Mononuclear cell (primary cell): ENCODE results near the gene COPG2. TPM values are rescaled to one million over a fixed set of nuclear protein-coding genes. Genes with fewer than 3 reads are reported as not detected.

ENCODE experiments used
- H3K27me3 ChIP-seq: 2 replicates; pipeline ENCODE4 v1.6.0; 2011; ENCODE audit warnings: low read length, control low read depth; ENCODE audit not compliant: insufficient read depth
- H3K4me1 ChIP-seq: 2 replicates; pipeline ENCODE4 v1.5.1; 2011; ENCODE audit warnings: mild to moderate bottlenecking, low read length, control low read depth; ENCODE audit not compliant: insufficient read depth
- H3K4me3 ChIP-seq: 2 replicates; pipeline ENCODE4 v1.5.1; 2011; ENCODE audit warnings: mild to moderate bottlenecking, low read length, moderate library complexity
- H3K9me3 ChIP-seq: 2 replicates; pipeline ENCODE4 v1.5.1; 2011; ENCODE audit warnings: low read depth, mild to moderate bottlenecking, control low read depth, low read length
- total RNA-seq: library from RNA; depleted of rRNA; stranded (reverse); fragments of >200 nt; gene quantifications from one replicate; pipeline ENCODE4 v1.2.3, GENCODE V29; 2012

The COPG2 gene
- total RNA-seq, 1 donor, result 9.0 TPM

DNA sequence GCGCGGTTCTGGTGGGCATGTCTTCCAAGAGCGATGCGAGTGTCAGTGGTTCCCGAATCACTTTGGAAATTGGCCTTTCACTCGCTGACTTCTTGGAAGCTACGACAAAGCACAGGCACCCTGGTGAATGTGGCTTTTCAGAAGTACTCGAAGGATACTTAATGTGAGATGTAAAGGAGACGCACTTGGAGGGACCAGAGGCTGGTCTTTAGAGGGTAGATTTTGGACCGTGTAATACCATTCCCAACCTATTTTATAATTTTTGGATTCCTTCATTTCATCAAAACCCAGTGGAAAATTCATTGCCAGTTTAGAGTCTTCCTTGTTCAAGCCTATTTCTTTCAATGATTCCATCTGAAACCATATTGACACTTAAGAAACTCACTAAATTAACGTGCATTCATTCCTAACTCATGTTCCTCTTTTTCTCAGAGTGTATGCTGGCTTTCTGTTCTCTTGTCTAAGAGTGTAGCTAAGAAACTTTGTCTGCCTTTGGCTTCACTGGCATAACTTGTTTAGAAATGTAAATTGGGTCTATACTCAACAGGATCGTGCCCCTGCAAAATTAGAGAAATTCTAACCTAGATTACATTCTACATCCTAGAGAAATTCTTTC is 645 bp upstream of the COPG2 start:
- Histone ChIP-seq H3K27me3 (no peaks in the 10 kb centered on the region), H3K4me3 (peak overlapping the region; percentile 72), H3K9me3 (no peaks in the 10 kb centered on the region), H3K4me1 (peaks cover 10% of the 10 kb centered on the region)

DNA sequence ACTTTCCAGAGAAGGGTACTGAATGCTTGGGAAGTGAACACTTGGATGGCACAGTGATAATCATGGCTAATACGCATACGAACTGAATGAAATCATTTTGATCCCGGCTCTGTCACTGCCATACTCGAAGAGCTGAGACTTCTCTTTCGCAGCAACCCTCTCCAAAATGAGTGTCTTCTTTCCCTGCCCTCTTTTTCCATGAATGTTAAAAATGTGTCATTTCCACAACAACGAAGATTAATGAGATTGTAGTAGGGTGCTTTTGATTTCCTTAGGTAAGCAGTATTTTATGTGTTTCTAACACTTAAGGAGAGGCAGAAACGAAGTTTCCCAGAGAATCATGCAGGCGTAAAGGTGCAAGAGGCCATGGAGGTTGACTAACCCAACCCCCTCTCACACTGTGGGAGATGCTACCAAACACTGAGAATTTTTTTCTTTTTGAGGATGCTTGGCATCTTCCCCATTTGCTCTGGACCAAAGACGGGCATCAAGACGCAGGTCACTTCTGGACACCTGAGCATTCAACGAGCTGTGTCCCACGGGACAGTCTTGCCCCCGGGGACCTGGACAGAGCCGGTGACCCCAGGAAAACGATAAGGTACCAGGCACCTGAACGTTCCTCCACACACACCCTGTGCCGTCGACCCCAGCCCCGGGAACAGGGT is 823 bp downstream of the COPG2 start:
- H3K9me3 ChIP-seq, result no peaks in the 10 kb centered on the region
- H3K4me3 ChIP-seq, result peak overlapping the region; percentile 72
- no peaks in the 10 kb centered on the region for H3K27me3 ChIP-seq
- H3K4me1 ChIP-seq, result peaks cover 10% of the 10 kb centered on the region

DNA sequence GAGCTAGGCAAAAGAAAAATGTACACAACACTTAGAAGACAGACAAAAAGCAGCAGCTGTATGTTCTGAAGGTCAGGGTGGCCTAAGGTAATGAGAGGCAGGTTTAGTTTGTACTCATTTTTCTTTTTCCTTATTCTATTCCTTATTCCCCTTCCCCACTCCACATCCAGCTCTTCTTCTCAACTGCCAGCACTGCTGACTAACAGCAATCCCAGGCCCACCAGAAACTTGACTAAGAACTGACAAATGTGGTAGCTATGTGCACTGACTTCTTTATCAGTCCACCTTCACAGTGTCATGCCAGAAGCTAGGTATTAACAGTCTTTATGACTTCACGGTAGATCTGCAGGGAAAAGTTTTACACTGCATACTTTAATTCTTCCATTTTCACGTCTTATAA is 6.1 kb downstream of the COPG2 start:
- H3K9me3 ChIP-seq, result no peaks in the 10 kb centered on the region
- H3K27me3 ChIP-seq, result no peaks in the 10 kb centered on the region
- peaks cover 2% of the 10 kb centered on the region for H3K4me1 ChIP-seq
- H3K4me3 ChIP-seq, result no peak overlapping the region

DNA sequence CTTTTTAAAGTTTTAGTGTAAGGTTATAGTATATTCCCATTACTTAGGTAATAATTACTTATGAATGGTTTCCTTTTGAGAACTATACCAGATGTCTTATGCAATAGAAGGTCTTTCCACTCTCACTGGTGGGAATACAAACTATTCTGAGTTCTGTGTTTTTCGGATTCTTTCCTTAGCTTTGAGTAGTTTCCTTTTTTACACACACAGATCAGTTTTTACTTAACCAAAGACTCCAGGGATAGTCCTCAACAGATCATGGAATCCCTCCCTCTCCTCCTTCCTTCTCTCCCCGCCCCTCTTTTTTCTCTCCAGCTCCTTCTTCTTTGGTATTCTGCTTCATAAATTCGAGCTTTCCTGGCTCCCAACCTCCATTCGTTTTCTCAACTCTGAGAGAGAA is 13.3 kb downstream of the COPG2 start:
- Histone ChIP-seq H3K4me3 (no peak overlapping the region), H3K4me1 (peaks cover 5% of the 10 kb centered on the region), H3K9me3 (no peaks in the 10 kb centered on the region), H3K27me3 (no peaks in the 10 kb centered on the region)

DNA sequence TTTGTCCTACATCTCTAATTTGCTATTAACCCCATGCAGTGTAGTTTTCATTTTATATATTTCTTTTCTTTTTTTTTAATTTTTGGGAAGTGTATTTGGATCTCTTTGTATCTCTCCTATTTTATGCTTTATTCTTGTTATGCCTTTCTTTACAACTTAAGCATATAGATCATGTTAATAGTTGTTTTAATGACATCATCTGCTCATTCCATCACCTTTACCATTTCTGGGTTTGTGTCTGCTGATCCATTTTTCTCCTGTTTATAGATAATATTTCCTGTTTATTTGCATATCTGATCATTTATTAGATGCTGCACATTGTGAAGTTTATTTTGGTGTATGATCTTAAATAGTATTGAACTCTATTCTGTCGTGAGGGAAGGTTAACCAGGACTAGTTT is 13.7 kb downstream of the COPG2 start:
- Histone ChIP-seq H3K9me3 (no peaks in the 10 kb centered on the region), H3K4me3 (no peak overlapping the region), H3K4me1 (peaks cover 5% of the 10 kb centered on the region)

DNA sequence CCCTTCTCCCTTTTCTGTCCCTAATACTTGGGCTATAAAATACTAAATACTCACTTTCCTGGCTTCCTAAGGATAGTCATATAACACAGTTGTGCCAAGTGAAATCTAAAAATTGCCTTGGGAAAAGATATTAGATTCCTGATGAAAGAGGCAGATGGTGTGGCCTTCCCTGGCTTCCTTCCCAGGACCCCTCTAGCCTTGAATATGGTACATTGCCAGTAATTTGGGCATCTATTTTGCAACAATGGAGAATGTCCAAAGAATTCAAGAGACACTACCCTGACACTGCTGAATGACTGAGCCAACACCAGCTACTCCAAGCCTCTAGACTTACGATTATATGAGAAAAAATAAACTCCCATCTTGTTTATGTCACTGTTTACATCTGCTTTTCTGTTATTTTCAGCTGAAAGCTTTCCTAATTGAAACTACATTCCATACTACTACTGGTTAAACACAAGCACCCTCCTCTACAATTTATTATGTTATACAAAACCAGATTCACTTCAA is 17.9 kb downstream of the COPG2 start:
- no peak overlapping the region for H3K4me3 ChIP-seq
- H3K27me3 ChIP-seq, result no peaks in the 10 kb centered on the region
- H3K4me1 ChIP-seq, result peaks cover 5% of the 10 kb centered on the region
- no peaks in the 10 kb centered on the region for H3K9me3 ChIP-seq

More for the DNA sequence above, 13.7 kb downstream of the COPG2 start:
- no peaks in the 10 kb centered on the region for H3K27me3 ChIP-seq

DNA sequence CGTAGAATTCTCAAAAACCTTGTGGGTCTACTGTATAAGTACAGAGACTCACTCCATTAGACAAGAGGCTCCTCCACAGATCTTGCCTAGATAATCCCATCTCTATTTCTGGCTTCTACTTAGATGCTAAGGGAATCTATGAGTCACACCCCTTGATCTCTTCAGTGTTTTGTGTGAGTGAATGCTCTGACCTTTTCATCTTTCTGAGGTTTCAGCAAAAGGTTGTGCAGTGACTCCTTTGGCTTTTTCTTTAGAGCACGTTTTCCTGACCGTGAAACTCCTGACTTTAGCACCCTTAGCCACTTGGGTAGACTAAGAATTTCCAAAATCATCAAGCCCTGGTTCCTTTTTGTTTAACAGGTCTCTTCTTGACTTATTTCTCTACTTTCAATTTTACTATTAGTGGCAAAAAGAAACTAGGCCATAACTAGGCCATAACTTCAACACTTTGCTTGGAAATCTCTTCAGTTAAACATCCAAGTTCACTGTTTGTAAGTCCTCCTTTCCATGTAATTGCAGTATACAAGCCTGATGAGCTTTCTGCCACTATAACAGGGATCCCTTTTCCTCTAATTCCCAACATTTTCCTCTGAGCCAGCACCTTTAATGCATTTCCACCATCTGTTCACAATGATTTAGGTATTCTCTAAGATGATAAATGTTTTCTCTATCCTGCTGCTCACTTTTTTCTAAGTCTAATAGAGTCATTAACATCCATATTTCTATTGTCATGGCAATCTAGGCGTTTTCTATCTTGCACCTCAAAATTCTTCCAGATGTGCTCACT is 19.4 kb downstream of the COPG2 start:
- Histone ChIP-seq H3K9me3 (no peaks in the 10 kb centered on the region), H3K4me3 (no peak overlapping the region), H3K4me1 (peaks cover 5% of the 10 kb centered on the region), H3K27me3 (no peaks in the 10 kb centered on the region)

DNA sequence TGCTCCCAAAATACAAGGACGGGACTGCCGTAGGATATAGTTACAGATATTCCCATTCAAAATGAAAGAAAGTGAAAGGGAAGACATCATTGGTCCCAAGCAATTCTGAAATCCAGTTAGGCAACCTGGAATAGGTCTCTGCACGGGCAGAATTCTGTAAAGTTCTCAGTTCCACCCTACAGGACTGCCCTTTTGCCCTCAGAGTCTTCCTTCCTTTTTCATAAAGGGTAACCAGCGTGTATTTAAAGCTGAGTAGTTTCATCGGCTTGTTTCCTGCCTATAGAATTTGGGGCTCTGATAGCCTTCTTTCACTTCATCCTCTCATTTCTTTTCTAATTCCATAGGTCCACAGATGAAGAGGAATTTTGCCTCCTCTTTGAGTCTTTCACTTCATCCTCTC is 20.0 kb downstream of the COPG2 start:
- peaks cover 5% of the 10 kb centered on the region for H3K4me1 ChIP-seq
- no peak overlapping the region for H3K4me3 ChIP-seq
- no peaks in the 10 kb centered on the region for H3K9me3 ChIP-seq
- H3K27me3 ChIP-seq, result no peaks in the 10 kb centered on the region

DNA sequence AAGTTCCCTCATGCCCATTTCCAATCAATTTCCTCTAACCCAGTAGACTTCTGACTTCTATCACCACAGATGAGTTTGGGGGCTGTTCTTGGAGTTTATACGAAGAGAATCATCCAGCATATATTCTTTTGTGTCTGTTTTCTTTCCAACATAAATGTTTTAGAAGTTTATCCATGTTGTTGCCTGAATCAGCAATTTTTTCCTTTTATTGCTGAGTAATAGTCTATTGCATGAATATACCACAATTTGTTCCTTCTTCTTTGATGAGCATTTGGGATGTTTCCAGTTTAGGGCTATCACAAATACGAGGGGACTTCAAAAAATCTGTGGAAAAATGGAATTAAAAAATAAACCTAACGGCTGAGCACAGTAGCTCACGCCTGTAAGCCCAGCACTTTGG is 26.2 kb downstream of the COPG2 start:
- no peak overlapping the region for H3K4me3 ChIP-seq
- no peaks in the 10 kb centered on the region for H3K27me3 ChIP-seq
- H3K4me1 ChIP-seq, result no peaks in the 10 kb centered on the region
- no peaks in the 10 kb centered on the region for H3K9me3 ChIP-seq

DNA sequence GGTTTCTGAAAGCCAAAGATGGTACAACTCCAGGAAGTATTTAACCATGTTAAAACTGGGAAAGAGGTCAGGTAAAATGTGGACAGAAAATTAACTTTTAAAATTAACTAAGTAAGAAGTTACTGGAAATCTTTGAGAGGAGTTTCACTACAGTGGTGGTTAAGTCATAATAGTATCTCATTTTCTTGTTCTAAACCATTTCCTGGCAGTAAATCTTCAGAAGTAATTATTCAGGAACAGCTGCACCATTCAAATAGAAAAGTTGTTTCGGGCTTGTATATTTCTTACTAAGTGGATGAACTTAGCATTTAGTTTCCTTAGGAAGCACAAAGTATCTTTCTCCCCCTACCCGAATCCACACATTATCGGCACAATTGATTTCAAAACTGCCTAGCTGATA is 27.1 kb downstream of the COPG2 start:
- Histone ChIP-seq H3K9me3 (no peaks in the 10 kb centered on the region), H3K27me3 (no peaks in the 10 kb centered on the region), H3K4me3 (no peak overlapping the region), H3K4me1 (no peaks in the 10 kb centered on the region)

DNA sequence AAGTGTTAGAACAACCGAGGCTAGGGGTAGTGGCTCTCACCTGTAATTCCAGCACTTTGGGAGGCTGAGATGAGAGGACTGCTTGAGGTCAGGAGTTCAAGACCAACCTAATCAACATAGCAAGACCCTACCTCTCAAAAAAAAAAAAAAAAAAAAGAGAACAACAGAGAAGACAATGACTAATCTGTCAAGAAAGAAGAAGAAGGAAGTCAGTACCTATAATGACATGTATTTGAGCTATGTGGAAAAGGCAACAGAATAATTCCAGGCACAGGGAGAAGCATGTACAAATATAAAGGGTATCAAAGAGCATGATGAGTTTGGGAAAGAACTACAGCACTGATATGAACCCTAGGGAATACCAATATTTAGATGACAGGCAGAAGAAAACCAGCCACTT is 27.5 kb downstream of the COPG2 start:
- no peaks in the 10 kb centered on the region for H3K9me3 ChIP-seq
- no peaks in the 10 kb centered on the region for H3K27me3 ChIP-seq
- no peaks in the 10 kb centered on the region for H3K4me1 ChIP-seq

DNA sequence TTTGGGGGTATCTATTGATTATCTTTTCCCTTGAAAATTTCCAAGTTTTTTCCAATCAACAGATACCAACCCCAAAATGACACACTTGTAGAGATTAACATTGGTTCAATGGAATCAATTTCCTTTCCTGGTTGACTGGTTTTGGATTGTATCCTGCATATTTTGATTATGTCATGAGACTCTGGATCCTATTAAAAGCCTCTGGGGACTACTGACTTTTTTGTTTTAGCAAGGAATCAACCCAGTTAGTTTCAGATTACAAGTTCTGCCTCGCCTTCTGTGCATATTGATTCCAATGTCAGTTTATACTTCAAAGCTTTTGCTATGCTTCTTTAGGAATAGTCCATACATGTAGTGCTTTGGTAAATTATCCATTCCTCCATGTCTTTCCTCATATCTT is 29.2 kb downstream of the COPG2 start:
- no peaks in the 10 kb centered on the region for H3K27me3 ChIP-seq
- H3K9me3 ChIP-seq, result no peaks in the 10 kb centered on the region
- no peak overlapping the region for H3K4me3 ChIP-seq
- no peaks in the 10 kb centered on the region for H3K4me1 ChIP-seq

More for the DNA sequence above, 27.5 kb downstream of the COPG2 start:
- no peak overlapping the region for H3K4me3 ChIP-seq

DNA sequence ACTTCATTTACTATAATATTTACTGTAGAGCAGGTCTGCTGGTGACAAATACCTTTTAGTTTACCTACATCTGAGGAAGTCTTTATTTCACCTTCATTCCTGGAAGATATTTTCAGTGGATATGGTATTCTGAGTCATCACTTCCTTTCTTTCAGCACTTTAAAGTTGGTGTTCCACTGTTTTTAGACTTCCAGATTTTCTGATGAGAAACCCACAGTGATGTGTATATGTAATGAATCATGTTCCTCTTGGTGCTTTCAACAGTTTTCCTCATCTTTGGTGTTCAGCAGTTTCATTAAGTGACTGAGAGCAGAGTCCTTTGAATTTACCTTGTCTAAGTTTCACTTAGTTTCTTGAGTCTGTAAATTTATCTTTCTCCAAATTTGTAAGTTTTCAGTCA is 36.4 kb downstream of the COPG2 start:
- no peaks in the 10 kb centered on the region for H3K4me1 ChIP-seq
- H3K4me3 ChIP-seq, result no peak overlapping the region
- H3K9me3 ChIP-seq, result no peaks in the 10 kb centered on the region
- H3K27me3 ChIP-seq, result no peaks in the 10 kb centered on the region

DNA sequence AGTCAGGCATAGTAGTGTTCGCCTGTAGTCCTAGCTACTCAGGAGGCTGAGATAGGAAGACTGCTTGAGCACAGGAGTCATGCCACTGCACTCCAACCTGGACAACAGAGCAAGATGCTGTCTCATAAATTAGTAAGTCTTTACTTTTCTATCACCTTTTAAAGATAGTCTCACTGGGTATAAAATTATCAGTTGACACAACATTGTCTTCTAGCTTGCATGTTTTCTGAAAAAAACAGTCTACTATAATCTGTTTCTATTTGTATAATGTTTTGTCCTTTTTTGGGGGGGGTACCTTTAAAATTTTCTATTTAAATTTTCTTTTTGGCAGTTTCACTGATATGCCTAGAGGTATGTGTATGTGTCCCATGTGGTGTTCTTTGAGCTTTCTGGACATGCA is 39.6 kb downstream of the COPG2 start:
- H3K4me1 ChIP-seq, result no peaks in the 10 kb centered on the region
- no peak overlapping the region for H3K4me3 ChIP-seq
- H3K9me3 ChIP-seq, result no peaks in the 10 kb centered on the region
- H3K27me3 ChIP-seq, result no peaks in the 10 kb centered on the region

DNA sequence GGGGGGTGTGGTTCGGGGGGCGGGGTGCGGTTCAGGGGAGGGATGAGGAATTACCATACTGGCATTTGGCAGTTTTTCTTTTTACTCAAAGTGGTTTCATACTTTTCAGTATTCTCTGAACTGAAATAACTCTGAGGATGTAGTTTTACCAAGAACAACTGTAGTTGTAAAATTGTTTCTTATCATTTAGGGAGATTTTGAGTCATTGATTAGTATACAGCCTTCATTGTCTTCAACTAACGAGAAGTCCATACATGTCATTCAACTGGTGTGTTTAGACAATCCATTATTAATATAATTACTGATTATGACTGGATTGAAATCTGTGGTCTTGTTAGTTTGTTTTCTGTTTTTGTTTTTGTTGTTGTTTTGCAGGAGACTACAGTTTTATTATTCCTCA is 40.8 kb downstream of the COPG2 start:
- H3K4me3 ChIP-seq, result no peak overlapping the region
- no peaks in the 10 kb centered on the region for H3K4me1 ChIP-seq
- no peaks in the 10 kb centered on the region for H3K9me3 ChIP-seq
- H3K27me3 ChIP-seq, result no peaks in the 10 kb centered on the region
